LNCAP (cell line): ENCODE data around the gene JCAD.

Source experiments
- TF ChIP-seq, protein P1 (sequence below): fragments of 450-650 bp; IDR thresholded peaks from 2 replicates; pipeline ENCODE4 v1.5.1; 2017; ENCODE audit warnings: mild to moderate bottlenecking

Gene JCAD

DNA sequence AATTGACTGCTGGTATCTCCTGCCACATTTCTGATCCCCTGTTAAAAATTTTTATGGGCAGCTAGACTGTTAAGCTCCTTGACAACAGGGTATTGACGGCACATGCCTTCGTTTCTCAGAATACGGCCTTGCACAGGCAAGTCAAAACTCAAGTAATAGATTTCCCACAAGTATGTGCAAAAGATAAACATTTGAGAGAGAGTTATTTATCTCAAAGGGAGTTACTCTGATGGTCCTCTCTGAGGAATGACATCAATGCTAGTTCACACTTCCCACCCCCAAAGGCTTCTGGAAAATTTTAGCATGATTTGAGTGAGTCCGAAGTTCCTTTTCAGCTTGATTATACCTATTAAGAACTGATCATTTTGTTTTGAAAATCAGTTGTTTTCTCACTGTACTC lies 71.9 kb downstream of the JCAD start:
- TF ChIP-seq, protein P1, sequence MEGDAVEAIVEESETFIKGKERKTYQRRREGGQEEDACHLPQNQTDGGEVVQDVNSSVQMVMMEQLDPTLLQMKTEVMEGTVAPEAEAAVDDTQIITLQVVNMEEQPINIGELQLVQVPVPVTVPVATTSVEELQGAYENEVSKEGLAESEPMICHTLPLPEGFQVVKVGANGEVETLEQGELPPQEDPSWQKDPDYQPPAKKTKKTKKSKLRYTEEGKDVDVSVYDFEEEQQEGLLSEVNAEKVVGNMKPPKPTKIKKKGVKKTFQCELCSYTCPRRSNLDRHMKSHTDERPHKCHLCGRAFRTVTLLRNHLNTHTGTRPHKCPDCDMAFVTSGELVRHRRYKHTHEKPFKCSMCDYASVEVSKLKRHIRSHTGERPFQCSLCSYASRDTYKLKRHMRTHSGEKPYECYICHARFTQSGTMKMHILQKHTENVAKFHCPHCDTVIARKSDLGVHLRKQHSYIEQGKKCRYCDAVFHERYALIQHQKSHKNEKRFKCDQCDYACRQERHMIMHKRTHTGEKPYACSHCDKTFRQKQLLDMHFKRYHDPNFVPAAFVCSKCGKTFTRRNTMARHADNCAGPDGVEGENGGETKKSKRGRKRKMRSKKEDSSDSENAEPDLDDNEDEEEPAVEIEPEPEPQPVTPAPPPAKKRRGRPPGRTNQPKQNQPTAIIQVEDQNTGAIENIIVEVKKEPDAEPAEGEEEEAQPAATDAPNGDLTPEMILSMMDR = no peak

DNA sequence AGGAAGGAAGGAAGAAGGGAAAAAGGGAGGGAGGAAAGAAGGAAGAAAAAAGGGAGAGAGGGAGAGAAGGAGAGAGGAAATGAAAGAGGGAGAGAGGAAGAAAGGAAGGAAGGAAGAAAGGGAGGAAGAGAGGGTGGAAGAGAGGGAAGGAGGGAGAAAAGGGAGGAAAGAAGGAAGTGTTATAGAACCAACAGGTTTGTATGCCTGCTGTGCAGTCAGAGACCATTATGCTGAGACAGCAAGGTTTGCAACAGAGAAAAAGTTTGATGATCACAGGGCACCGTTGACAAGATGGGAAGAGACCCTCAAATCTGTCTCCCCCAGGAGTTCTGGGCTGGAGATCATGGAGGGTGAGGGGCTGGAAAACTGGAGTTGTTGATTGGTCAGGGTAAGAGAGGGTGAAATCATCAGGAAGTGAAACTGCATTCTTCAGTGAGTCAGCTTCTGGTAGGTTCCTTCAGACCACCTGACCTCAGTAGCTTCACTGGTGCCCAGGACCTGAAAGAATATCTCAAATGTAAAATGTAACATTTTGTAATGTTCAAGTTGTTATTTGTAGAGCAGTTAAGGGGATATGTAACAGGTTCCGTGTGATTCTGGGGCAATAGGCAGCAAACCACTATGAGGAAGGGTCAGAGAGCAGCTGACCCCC lies 76.3 kb downstream of the JCAD start:
- TF ChIP-seq, protein P1 = no peak

DNA sequence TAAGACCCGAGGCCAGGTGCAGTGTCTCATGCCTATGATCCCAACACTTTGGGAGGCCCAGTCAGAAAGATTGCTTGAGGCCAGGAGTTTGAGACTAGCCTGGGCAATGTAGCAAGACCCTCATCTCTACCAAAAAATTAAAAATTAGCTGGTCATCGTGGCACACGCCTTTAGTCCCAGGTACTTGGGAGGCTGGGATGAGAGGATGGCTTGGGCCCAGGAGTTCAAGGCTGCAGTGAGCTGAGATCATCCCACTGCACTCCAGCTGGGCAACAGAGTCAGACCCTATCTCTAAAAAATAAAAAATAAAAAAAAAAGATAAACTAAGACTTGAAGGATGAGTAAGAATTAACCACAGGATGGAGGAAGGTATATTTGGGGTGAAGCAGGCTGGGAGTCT lies 77.9 kb downstream of the JCAD start:
- TF ChIP-seq, protein P1 = no peak

DNA sequence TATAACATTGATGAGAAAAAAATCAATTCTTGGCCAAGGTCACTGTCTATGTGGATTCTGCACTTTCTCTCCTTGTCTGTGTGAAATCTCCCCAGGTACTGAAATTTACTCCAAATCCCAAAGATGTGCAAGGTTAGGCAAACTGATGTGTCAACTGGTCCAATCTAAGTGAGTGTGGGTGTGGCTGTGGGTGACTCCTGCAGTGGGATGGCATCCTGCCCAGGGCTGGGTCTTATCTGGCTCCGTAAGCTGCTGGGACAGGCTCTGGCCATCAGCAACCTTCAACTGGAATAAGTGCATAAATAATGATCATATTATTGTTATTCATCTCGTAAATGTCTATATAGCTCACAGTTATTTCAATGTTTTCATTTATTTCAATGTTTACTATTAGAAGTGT lies 79.3 kb downstream of the JCAD start:
- TF ChIP-seq, protein P1 = no peak

DNA sequence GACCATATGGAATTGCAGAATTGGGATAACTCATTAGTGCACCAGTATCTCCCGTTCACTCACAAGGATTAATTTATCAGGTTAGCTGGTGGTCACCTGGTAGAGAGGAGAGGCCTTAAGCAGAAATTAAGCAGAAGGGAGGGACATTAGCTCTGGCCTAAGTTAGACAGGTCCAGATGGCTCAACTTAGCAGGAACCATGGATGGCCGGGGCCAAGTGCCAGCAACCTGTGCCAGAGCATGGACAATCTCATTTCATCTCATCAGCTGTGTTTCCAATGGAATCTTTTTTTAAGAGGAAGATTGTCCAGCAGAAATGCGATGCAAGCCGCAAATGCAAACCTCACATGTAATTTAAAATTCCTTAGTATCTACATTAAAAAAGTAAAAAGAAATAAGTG lies 82.2 kb downstream of the JCAD start:
- TF ChIP-seq, protein P1 = no peak

DNA sequence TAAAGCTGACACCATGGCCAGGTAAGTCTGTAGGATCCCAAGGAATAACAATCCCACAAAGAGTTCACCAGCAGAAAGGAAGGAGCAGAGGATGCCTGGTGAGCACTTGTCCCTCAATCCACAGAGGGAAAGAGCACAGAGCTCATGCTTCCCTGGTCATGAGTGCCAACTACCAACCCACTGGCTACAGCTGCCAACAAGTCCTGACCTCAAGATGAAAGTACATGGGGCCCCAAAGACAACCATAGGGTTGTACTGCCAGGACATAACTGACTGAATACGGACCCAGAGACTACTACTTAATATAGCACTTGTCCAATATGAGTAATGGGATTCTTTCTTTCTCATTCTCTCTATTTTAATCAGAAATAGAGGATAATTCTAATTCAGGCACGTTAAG lies 83.3 kb downstream of the JCAD start:
- TF ChIP-seq, protein P1 = no peak

DNA sequence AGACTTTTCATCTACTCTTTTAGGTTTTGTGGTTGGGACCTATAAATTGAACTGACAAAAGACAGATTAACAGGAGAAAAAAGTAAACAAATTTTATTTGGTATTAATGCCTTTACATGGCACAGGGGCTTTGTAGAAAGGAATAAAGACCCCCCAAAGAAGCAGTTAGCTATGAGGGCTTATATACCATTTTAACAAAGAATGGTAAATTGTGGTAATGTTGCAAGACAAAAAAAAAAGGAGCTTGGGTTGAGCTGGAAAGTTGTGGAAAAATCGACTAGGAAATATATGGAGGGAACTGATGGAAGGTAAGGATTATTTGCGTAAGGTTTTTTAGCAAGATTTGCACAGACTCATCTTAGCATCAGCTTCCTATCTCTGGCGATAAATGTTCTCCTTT lies 84.6 kb downstream of the JCAD start:
- TF ChIP-seq, protein P1 = no peak

DNA sequence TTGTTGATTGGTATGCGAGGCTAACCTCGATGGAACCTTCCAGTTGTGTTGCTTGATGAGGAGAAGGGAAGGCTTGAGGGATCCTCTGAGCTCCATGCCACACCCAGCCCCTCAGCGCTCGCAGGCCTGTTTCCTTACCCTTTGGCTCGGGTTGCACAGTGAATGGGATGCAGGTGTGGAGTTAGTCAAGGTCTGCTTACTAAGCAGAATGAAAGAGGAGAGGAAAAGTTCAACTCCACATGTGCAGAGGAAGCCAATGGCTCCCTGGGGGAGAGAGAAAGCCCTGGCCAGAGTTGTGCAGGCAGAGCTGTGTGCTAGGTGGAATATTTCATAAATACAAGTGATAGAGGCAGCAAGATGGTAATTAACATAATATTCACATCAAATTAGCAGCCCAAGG lies 85.5 kb downstream of the JCAD start:
- TF ChIP-seq, protein P1 = no peak
